Osteocyte (in vitro differentiated cells): ENCODE measurements around the gene SHISA4. TPM values are rescaled to one million over a fixed set of nuclear protein-coding genes. Genes with fewer than 3 reads are reported as not detected.

Experiments
- DNase-seq: peaks from one replicate; pipeline ENCODE4 v3.0.0; 2021; ENCODE audit warnings: mixed read lengths; ENCODE audit not compliant: unreplicated experiment; ENCODE audit errors: extremely low spot score
- H3K27ac Mint-ChIP-seq: one replicate; pipeline ENCODE4 v1.8.0; 2021; ENCODE audit warnings: mild to moderate bottlenecking, mixed read lengths; ENCODE audit not compliant: unreplicated experiment
- H3K27me3 Mint-ChIP-seq: one replicate; pipeline ENCODE4 v1.8.0; 2021; ENCODE audit warnings: mixed read lengths; ENCODE audit not compliant: unreplicated experiment
- H3K36me3 Mint-ChIP-seq: one replicate; pipeline ENCODE4 v1.8.0; 2021; ENCODE audit warnings: mixed read lengths; ENCODE audit not compliant: unreplicated experiment
- H3K4me1 Mint-ChIP-seq: one replicate; pipeline ENCODE4 v1.8.0; 2021; ENCODE audit warnings: mixed read lengths; ENCODE audit not compliant: unreplicated experiment
- H3K4me3 Mint-ChIP-seq: one replicate; pipeline ENCODE4 v1.8.0; 2021; ENCODE audit warnings: mild to moderate bottlenecking, moderate library complexity, mixed read lengths; ENCODE audit not compliant: unreplicated experiment
- H3K9me3 Mint-ChIP-seq: one replicate; pipeline ENCODE4 v1.8.0; 2021; ENCODE audit warnings: mixed read lengths; ENCODE audit not compliant: unreplicated experiment
- total RNA-seq: library from RNA; stranded (reverse); gene quantifications from 2 replicates; pipeline ENCODE4 v1.2.1, GENCODE V29; 2021
- TF ChIP-seq, protein P1 (sequence below): fragments of 200-600 bp; sonication (generic); IDR thresholded peaks from 2 replicates; pipeline ENCODE4 v1.5.0; 2021; ENCODE audit warnings: antibody characterized with exemption, mild to moderate bottlenecking, moderate library complexity

SHISA4 gene
- total RNA-seq, 1 donor from 2014 or later = 31.4 TPM

DNA sequence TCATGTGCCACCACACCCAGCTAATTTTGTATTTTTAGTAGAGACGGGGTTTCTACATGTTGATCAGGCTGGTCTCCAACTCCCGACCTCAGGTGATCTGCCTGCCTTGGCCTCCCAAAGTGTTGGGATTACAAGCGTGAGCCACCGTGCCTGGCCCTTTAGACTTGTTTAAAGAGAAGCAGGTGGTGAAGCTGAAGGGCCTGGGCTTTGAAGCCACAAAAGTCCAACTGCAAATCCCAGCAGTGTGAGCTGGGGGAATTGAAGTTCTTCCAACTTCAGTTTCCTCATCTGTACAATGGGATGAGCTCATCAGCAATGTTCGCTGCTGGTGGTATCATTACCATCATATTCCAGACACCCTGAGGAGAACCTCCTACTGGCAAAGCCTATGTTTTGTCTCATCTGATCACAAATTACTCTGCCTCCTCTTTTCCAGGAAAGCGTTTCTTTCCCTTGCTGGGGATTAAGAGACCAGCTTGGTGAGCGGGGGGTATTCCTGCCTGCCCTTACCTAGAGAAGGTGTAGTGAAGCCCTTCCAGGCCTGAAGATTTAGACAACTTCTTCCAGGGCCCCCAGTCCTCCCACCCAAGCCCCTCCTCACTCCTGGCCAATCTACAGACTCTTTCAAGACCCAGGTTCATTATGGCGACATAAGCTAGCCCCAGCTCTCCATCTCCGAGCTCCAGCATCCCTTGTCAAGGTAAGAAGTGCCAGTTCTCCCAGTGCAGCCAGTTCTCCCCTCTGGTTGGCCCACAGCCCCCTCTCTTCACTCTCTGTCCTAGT, 2.4 kb upstream of the SHISA4 start:
- no peaks in the 10 kb centered on the region for H3K36me3 Mint-ChIP-seq
- H3K4me3 Mint-ChIP-seq = no peak overlapping the region
- no peak overlapping the region for H3K27ac Mint-ChIP-seq
- no peaks in the 10 kb centered on the region for H3K27me3 Mint-ChIP-seq
- no peak for DNase-seq
- no peaks in the 10 kb centered on the region for H3K9me3 Mint-ChIP-seq
- TF ChIP-seq, protein P1, sequence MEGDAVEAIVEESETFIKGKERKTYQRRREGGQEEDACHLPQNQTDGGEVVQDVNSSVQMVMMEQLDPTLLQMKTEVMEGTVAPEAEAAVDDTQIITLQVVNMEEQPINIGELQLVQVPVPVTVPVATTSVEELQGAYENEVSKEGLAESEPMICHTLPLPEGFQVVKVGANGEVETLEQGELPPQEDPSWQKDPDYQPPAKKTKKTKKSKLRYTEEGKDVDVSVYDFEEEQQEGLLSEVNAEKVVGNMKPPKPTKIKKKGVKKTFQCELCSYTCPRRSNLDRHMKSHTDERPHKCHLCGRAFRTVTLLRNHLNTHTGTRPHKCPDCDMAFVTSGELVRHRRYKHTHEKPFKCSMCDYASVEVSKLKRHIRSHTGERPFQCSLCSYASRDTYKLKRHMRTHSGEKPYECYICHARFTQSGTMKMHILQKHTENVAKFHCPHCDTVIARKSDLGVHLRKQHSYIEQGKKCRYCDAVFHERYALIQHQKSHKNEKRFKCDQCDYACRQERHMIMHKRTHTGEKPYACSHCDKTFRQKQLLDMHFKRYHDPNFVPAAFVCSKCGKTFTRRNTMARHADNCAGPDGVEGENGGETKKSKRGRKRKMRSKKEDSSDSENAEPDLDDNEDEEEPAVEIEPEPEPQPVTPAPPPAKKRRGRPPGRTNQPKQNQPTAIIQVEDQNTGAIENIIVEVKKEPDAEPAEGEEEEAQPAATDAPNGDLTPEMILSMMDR = no peak
- peaks cover 38% of the 10 kb centered on the region for H3K4me1 Mint-ChIP-seq

DNA sequence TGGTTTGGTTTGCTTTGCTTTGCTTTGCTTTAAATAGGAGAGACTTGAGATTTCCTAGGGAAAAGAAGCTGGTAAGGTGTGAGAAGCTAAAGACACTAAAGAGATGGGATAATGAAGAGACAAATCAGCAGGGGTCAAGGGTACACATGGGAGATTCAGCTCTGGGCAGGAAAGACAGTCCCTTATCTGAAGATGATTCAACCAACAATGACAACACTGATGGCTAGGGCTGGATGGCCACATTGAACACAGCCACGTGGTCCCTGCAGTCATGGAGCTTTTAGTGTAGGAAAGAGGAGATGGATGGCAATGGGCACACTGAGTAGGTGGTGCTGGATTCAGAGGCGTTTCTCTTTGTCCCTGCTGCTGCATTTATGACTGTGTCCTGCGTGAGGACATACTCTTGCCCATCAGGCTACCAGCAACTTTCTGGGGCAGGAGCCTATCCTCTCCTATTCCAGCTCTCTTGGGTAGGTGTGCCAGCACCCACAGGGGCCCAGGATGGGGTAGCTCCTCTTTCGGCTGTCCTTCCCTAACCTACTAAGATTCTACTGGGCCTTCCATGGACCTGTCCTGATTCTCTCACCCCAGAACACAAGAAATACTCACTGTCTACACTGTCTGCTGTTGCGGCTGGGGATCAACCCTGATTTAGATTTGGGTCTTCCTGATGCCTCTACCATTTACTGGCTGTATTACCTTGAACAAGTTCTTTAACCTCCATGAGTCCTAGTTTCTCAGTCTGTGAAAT, 1.4 kb upstream of the SHISA4 start:
- Mint-ChIP-seq H3K9me3 (no peaks in the 10 kb centered on the region), H3K4me1 (peaks cover 38% of the 10 kb centered on the region), H3K36me3 (no peaks in the 10 kb centered on the region), H3K4me3 (no peak overlapping the region), H3K27me3 (no peaks in the 10 kb centered on the region), H3K27ac (no peak overlapping the region)
- TF ChIP-seq, protein P1 = no peak
- no peak for DNase-seq

DNA sequence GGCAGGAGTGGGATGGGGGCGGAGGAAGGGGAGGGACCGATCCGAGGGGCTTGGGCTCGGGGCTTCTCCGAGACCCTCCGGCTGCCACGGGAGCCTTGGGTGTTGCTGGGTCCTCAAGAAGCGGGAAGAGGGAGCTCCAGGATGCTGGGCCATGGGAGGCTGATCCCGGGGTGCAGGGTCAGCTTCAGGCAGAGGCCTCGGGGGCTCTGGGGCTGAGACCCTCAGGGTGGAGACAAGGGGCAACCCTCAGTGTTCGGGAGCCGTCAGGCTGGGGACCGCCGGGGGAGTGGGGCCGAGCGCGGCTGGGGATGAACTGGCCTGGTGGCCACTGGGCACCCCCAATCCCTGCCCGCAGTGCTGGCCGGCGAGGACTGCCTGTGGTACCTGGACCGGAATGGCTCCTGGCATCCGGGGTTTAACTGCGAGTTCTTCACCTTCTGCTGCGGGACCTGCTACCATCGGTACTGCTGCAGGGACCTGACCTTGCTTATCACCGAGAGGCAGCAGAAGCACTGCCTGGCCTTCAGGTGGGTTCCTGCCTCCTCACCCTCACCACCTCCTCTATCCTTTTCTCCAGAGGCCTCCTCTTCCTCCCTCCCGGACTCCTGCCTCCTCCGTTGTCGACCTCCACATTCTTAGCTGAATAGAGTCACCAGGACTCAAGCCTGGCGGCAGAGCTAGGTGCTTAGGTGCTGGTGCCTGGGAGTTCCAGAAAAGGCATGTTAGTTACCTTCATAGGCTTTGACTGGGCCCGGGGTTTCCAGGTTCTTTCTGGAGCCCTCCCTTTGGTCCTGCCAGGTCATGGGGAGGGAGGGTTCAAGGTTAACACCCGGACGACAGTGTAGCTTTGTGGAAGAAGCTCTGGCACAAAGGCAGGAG, 631 bp downstream of the SHISA4 start:
- TF ChIP-seq, protein P1 = no peak

DNA sequence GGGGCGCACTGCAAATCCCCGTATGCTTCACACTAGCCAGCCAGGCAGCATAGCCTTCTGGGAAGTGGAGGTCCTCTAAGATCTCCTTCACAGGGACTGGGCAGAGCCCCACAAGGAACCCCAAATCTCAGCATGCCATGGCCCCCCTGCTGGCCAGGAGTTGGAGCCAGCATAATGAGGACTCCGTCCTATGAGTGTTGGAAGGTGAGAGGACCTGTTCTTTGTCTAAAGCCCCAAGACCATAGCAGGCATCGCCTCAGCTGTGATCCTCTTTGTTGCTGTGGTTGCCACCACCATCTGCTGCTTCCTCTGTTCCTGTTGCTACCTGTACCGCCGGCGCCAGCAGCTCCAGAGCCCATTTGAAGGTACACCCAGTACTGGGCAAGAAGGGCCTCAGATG, 1.5 kb downstream of the SHISA4 start:
- Mint-ChIP-seq H3K4me3 (peak overlapping the region; percentile 22), H3K9me3 (no peaks in the 10 kb centered on the region), H3K27me3 (no peaks in the 10 kb centered on the region), H3K27ac (no peak overlapping the region), H3K4me1 (peaks cover 27% of the 10 kb centered on the region), H3K36me3 (no peaks in the 10 kb centered on the region)
- TF ChIP-seq, protein P1 = no peak
- DNase-seq = no peak

More for the DNA sequence above, 631 bp downstream of the SHISA4 start:
- Mint-ChIP-seq H3K4me3 (peak overlapping the region; percentile 77), H3K27ac (peak overlapping the region; percentile 63), H3K9me3 (no peaks in the 10 kb centered on the region), H3K4me1 (peaks cover 33% of the 10 kb centered on the region), H3K27me3 (no peaks in the 10 kb centered on the region), H3K36me3 (no peaks in the 10 kb centered on the region)
- DNase-seq = no peak
